NT2/D1 (cell line): ENCODE results near the gene NLN.

Experiments
- DNase-seq: peaks from one replicate; pipeline ENCODE4 v3.0.0-alpha.2; 2011; ENCODE audit warnings: low read depth, low spot score
- H3K27me3 ChIP-seq: 2 replicates; pipeline ENCODE4 v1.6.0; 2011; ENCODE audit warnings: mild to moderate bottlenecking; ENCODE audit not compliant: insufficient read length, insufficient read depth
- H3K36me3 ChIP-seq: 2 replicates; pipeline ENCODE4 v1.6.1; 2011; ENCODE audit warnings: mild to moderate bottlenecking, low read length, mixed read lengths; ENCODE audit not compliant: insufficient read depth, insufficient read length
- H3K4me1 ChIP-seq: 2 replicates; pipeline ENCODE4 v1.5.1; 2011; ENCODE audit not compliant: insufficient read depth, insufficient read length
- H3K4me3 ChIP-seq: 2 replicates; pipeline ENCODE4 v1.5.1; 2011; ENCODE audit warnings: low read depth; ENCODE audit not compliant: insufficient read length
- H3K9ac ChIP-seq: 2 replicates; pipeline ENCODE4 v1.6.0; 2011; ENCODE audit warnings: low read depth; ENCODE audit not compliant: insufficient read length
- H3K9me3 ChIP-seq: 2 replicates; pipeline ENCODE4 v1.5.1; 2011; ENCODE audit warnings: mild to moderate bottlenecking, low read length; ENCODE audit not compliant: insufficient read depth
- SUZ12 ChIP-seq: IDR thresholded peaks from 2 replicates; pipeline ENCODE4 v1.6.1; 2011; ENCODE audit not compliant: insufficient read length, insufficient read depth; ENCODE audit errors: extremely low read depth
- YY1 ChIP-seq: IDR thresholded peaks from 2 replicates; pipeline ENCODE4 v1.6.1; 2011; ENCODE audit not compliant: insufficient read length, insufficient read depth
- ZNF274 ChIP-seq: IDR thresholded peaks from 2 replicates; pipeline ENCODE4 v1.6.1; 2011; ENCODE audit warnings: mild to moderate bottlenecking, low read depth, low read length

The NLN gene

GRCh38 chr5:65797481-65797880 lies 75.5 kb downstream of the NLN start:
- H3K4me3 ChIP-seq: no peak overlapping the region
- H3K9me3 ChIP-seq: peaks cover 12% of the 10 kb centered on the region; the same call in 1 of the 2 replicates
- DNase-seq: no peak
- peaks cover 34% of the 10 kb centered on the region for H3K36me3 ChIP-seq
- TF ChIP-seq SUZ12: no peak
- TF ChIP-seq YY1: no peak
- TF ChIP-seq ZNF274: no peak
- H3K27me3 ChIP-seq: no peaks in the 10 kb centered on the region
- H3K9ac ChIP-seq: no peak overlapping the region
- H3K4me1 ChIP-seq: no peaks in the 10 kb centered on the region

GRCh38 chr5:65799857-65800256 lies 77.9 kb downstream of the NLN start:
- H3K36me3 ChIP-seq: peaks cover 33% of the 10 kb centered on the region
- H3K4me3 ChIP-seq: no peak overlapping the region
- no peaks in the 10 kb centered on the region for H3K4me1 ChIP-seq
- H3K9ac ChIP-seq: no peak overlapping the region
- TF ChIP-seq ZNF274 (no peak), SUZ12 (no peak), YY1 (no peak)
- H3K27me3 ChIP-seq: no peaks in the 10 kb centered on the region
- DNase-seq: no peak
- peaks cover 25% of the 10 kb centered on the region; the same call in 1 of the 2 replicates for H3K9me3 ChIP-seq

- no peaks in the 10 kb centered on the region for H3K4me1 ChIP-seq
- no peaks in the 10 kb centered on the region for H3K27me3 ChIP-seq
- no peak overlapping the region for H3K4me3 ChIP-seq
- TF ChIP-seq ZNF274: no peak
- TF ChIP-seq YY1: no peak
- peaks cover 32% of the 10 kb centered on the region for H3K36me3 ChIP-seq
- no peak overlapping the region for H3K9ac ChIP-seq
- peaks cover 25% of the 10 kb centered on the region; the same call in 1 of the 2 replicates for H3K9me3 ChIP-seq
- no peak for DNase-seq
These were observed 78.8 kb downstream of the NLN start for GRCh38 chr5:65800775-65801174.

GRCh38 chr5:65801352-65801783 lies 79.4 kb downstream of the NLN start:
- Histone ChIP-seq H3K4me3 (no peak overlapping the region), H3K27me3 (no peaks in the 10 kb centered on the region), H3K9me3 (peaks cover 25% of the 10 kb centered on the region; the same call in 1 of the 2 replicates), H3K36me3 (peaks cover 30% of the 10 kb centered on the region), H3K9ac (no peak overlapping the region), H3K4me1 (no peaks in the 10 kb centered on the region)
- DNase-seq: no peak
- TF ChIP-seq YY1: no peak
- no peak for TF ChIP-seq SUZ12
- no peak for TF ChIP-seq ZNF274

GRCh38 chr5:65802080-65802479 lies 80.1 kb downstream of the NLN start:
- Histone ChIP-seq H3K4me3 (no peak overlapping the region), H3K4me1 (no peaks in the 10 kb centered on the region), H3K9ac (no peak overlapping the region), H3K9me3 (peaks cover 25% of the 10 kb centered on the region; the same call in 1 of the 2 replicates), H3K27me3 (no peaks in the 10 kb centered on the region), H3K36me3 (peaks cover 27% of the 10 kb centered on the region)
- TF ChIP-seq ZNF274 (no peak), SUZ12 (no peak), YY1 (no peak)
- DNase-seq: no peak

GRCh38 chr5:65802820-65803219 lies 80.8 kb downstream of the NLN start:
- no peak for DNase-seq
- Histone ChIP-seq H3K36me3 (peaks cover 22% of the 10 kb centered on the region), H3K27me3 (no peaks in the 10 kb centered on the region), H3K9me3 (peaks cover 25% of the 10 kb centered on the region; the same call in 1 of the 2 replicates), H3K9ac (no peak overlapping the region), H3K4me3 (no peak overlapping the region), H3K4me1 (no peaks in the 10 kb centered on the region)
- TF ChIP-seq SUZ12: no peak
- no peak for TF ChIP-seq YY1
- TF ChIP-seq ZNF274: no peak

- DNase-seq: no peak
- Histone ChIP-seq H3K9ac (no peak overlapping the region), H3K36me3 (peaks cover 22% of the 10 kb centered on the region), H3K9me3 (peaks cover 25% of the 10 kb centered on the region; the same call in 1 of the 2 replicates), H3K4me3 (no peak overlapping the region), H3K27me3 (no peaks in the 10 kb centered on the region), H3K4me1 (no peaks in the 10 kb centered on the region)
- TF ChIP-seq ZNF274 (no peak), YY1 (no peak), SUZ12 (no peak)
These were observed 81.8 kb downstream of the NLN start for GRCh38 chr5:65803699-65804391.
